Spleen (tissue), 7 donors: ENCODE data around the gene RGS19.

Source experiments
- POLR2A ChIP-seq, 3 donors: fragments of 450-650 bp; IDR thresholded peaks; one replicate each; pipeline ENCODE4 v1.5.1; 2017; ENCODE audit warnings: antibody characterized with exemption in 3 of 3, mild to moderate bottlenecking in 1 of 3
- POLR2AphosphoS5 ChIP-seq, 3 donors: sonication (generic); formaldehyde crosslinking; IDR thresholded peaks; one replicate each; pipeline ENCODE4 v1.5.1; 2017; ENCODE audit warnings: antibody characterized with exemption in 3 of 3
- TF ChIP-seq, protein P1 (sequence below), 11 experiments: fragments of 200-600 bp in 7 of 11; fragments of 450-650 bp in 4 of 11; sonication (generic) in 4 of 11; IDR thresholded peaks in 8 of 11; conservative IDR thresholded peaks in 3 of 11; 1 replicate in 7 of 11; 2 replicates in 4 of 11; pipeline versions ENCODE4 v1.4.0 to v1.8.0; 2016 to 2021; ENCODE audit warnings: antibody characterized with exemption in 11 of 11, inconsistent platforms in 4 of 11, mild to moderate bottlenecking in 1 of 11
- donor health status: DM: no; HTN: no; CAD: no; lungs with moderate emphysema.
- donor health status: DM: no; HTN: no; CAD: no.
- donor health status: DM: no; HTN: no; CAD: no.

DNA sequence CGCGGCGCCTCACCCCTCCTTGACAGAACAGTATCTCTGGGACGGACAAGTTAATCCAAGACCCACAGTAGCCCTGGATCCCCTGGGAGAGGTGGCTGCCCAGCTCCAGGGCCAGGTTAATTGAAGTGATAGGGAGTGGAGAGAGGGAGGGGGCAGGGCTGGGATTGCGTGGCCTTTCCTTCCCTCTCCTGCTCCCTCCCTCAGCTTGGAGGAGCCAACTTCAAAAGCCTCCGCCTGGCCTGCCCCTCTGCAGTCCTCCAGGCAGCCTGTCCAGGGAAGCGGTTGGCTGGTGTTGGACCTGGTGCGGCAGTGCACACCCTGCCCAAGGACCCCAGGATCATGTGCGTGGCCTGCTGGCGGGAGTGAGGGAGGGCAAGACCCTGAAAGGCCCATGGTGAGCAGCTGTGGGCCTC lies 43.4 kb downstream of the RGS19 start, which contains the start of gene C20orf204:
- TF ChIP-seq, protein P1, sequence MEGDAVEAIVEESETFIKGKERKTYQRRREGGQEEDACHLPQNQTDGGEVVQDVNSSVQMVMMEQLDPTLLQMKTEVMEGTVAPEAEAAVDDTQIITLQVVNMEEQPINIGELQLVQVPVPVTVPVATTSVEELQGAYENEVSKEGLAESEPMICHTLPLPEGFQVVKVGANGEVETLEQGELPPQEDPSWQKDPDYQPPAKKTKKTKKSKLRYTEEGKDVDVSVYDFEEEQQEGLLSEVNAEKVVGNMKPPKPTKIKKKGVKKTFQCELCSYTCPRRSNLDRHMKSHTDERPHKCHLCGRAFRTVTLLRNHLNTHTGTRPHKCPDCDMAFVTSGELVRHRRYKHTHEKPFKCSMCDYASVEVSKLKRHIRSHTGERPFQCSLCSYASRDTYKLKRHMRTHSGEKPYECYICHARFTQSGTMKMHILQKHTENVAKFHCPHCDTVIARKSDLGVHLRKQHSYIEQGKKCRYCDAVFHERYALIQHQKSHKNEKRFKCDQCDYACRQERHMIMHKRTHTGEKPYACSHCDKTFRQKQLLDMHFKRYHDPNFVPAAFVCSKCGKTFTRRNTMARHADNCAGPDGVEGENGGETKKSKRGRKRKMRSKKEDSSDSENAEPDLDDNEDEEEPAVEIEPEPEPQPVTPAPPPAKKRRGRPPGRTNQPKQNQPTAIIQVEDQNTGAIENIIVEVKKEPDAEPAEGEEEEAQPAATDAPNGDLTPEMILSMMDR (IDR thresholded peaks at IDR 0.05 in 8 of 11, conservative IDR thresholded peaks at IDR 0.05 in 3 of 11): no peak
- no peak for TF ChIP-seq POLR2A (IDR thresholded peaks at IDR 0.05)
- TF ChIP-seq POLR2AphosphoS5 (IDR thresholded peaks at IDR 0.05): peak in 1 of 3 donors; percentile 45
